SK-N-SH (cell line): ENCODE data around the gene GABRB3. TPM values are rescaled to one million over a fixed set of nuclear protein-coding genes. Genes with fewer than 3 reads are reported as not detected.

ENCODE experiments used
- CTCF ChIA-PET: fragments of 300-600, 350-600 bp; formaldehyde crosslinking; extraction: SDS; loops from one replicate; lab custom pipeline; 2021; lab: Yijun Ruan, JAX
- POLR2A ChIA-PET: fragments of 350-600 bp; sonication (Branson Sonifier 250); formaldehyde crosslinking; extraction: SDS; loops from one replicate; lab custom pipeline; 2020; ENCODE audit warnings: antibody characterized with exemption, inconsistent platforms; lab: Yijun Ruan, JAX
- DNase-seq: peaks from one replicate; pipeline ENCODE4 v3.0.0; 2012
- H2AFZ ChIP-seq: fragments of 200-600 bp; sonication (generic); 2 replicates; pipeline ENCODE4 v1.8.1; 2016; ENCODE audit warnings: antibody characterized with exemption, mild to moderate bottlenecking, low read depth
- H3F3A ChIP-seq: fragments of 200-600 bp; sonication (generic); replicated peaks from 2 replicates; pipeline ENCODE3; 2016; ENCODE audit warnings: antibody characterized with exemption, mild to moderate bottlenecking; ENCODE audit not compliant: insufficient read depth
- H3K27ac ChIP-seq, 2 experiments: fragments of 200-500 bp in 1 of 2; fragments of 200-600 bp in 1 of 2; sonication (Bioruptor generic) in 1 of 2; sonication (generic), shearing (Covaris generic) in 1 of 2; 2 replicates each; pipeline versions ENCODE4 v1.5.1 to v1.6.1; 2014 to 2016; ENCODE audit warnings: low read depth in 2 of 2, inconsistent platforms in 1 of 2, low read length in 1 of 2, mild to moderate bottlenecking in 1 of 2, mixed read lengths in 1 of 2
- H3K27me3 ChIP-seq: fragments of 200-600 bp; sonication (generic), shearing (Covaris generic); 2 replicates; pipeline ENCODE4 v1.6.1; 2016; ENCODE audit warnings: mixed run types; ENCODE audit not compliant: insufficient read depth
- H3K36me3 ChIP-seq, 2 experiments: fragments of 200-500 bp in 1 of 2; fragments of 200-600 bp in 1 of 2; sonication (Bioruptor generic) in 1 of 2; sonication (generic) in 1 of 2; replicated peaks in 1 of 2; 2 replicates each; pipeline versions ENCODE3 to v1.5.1; 2014 to 2016; ENCODE audit warnings: low read length in 1 of 2, mild to moderate bottlenecking in 1 of 2; ENCODE audit not compliant: insufficient read depth in 2 of 2, control insufficient read depth in 1 of 2
- H3K4me1 ChIP-seq, 2 experiments: fragments of 200-500 bp in 1 of 2; fragments of 200-600 bp in 1 of 2; sonication (Bioruptor generic) in 1 of 2; sonication (generic), shearing (Covaris generic) in 1 of 2; 2 replicates each; pipeline versions ENCODE4 v1.5.1 to v1.6.1; 2014 to 2016; ENCODE audit warnings: low read depth in 1 of 2, low read length in 1 of 2, mixed run types in 1 of 2; ENCODE audit not compliant: insufficient read depth in 2 of 2, control insufficient read depth in 1 of 2
- H3K4me2 ChIP-seq: fragments of 200-600 bp; sonication (generic), shearing (Covaris generic); 2 replicates; pipeline ENCODE4 v1.6.1; 2017; ENCODE audit warnings: mixed run types
- H3K4me3 ChIP-seq, 2 experiments: fragments of 200-500 bp in 1 of 2; fragments of 200-600 bp in 1 of 2; sonication (Bioruptor generic) in 1 of 2; sonication (generic), shearing (Covaris generic) in 1 of 2; 2 replicates each; pipeline versions ENCODE4 v1.5.1 to v1.8.1; 2014 to 2016; ENCODE audit warnings: low read depth in 2 of 2, inconsistent platforms in 1 of 2, low read length in 1 of 2, mild to moderate bottlenecking in 1 of 2, mixed read lengths in 1 of 2, moderate library complexity in 1 of 2
- H3K79me2 ChIP-seq: fragments of 200-600 bp; sonication (generic); 2 replicates; pipeline ENCODE4 v1.8.1; 2017; ENCODE audit warnings: mild to moderate bottlenecking; ENCODE audit not compliant: insufficient read depth
- H3K9ac ChIP-seq: fragments of 200-600 bp; sonication (generic); 2 replicates; pipeline ENCODE4 v1.6.1; 2017; ENCODE audit warnings: mixed run types
- H3K9me2 ChIP-seq: fragments of 200-600 bp; sonication (generic); 2 replicates; pipeline ENCODE4 v1.6.1; 2017; ENCODE audit warnings: mixed run types
- H3K9me3 ChIP-seq: fragments of 200-600 bp; sonication (generic); 2 replicates; pipeline ENCODE4 v1.6.1; 2017; ENCODE audit warnings: mixed run types, mild to moderate bottlenecking, moderate library complexity
- H4K20me1 ChIP-seq: fragments of 200-600 bp; sonication (generic); 2 replicates; pipeline ENCODE4 v1.6.1; 2017; ENCODE audit warnings: mild to moderate bottlenecking, mixed run types; ENCODE audit not compliant: insufficient read depth
- CTCF ChIP-seq: fragments of 200-600 bp; sonication (generic); IDR thresholded peaks from 2 replicates; pipeline ENCODE4 v1.6.1; 2017; ENCODE audit warnings: antibody characterized with exemption, mild to moderate bottlenecking, moderate library complexity
- ELF1 ChIP-seq: IDR thresholded peaks from 2 replicates; pipeline ENCODE4 v1.4.0; 2012
- JUND ChIP-seq: IDR thresholded peaks from 2 replicates; pipeline ENCODE4 v1.4.0; 2012
- NRF1 ChIP-seq: IDR thresholded peaks from 2 replicates; pipeline ENCODE4 v1.6.1; 2012; ENCODE audit warnings: low read depth, mild to moderate bottlenecking, low read length
- RCOR1 ChIP-seq: fragments of 150-350 bp; IDR thresholded peaks from 2 replicates; pipeline ENCODE4 v1.6.1; 2017; ENCODE audit warnings: antibody characterized with exemption, low read length
- REST ChIP-seq: IDR thresholded peaks from 2 replicates; pipeline ENCODE4 v1.6.1; 2012; ENCODE audit warnings: mild to moderate bottlenecking, low read depth, low read length, moderate library complexity
- TEAD4 ChIP-seq: IDR thresholded peaks from 2 replicates; pipeline ENCODE4 v1.4.0; 2012; ENCODE audit warnings: mild to moderate bottlenecking, borderline replicate concordance; ENCODE audit not compliant: insufficient read depth
- YY1 ChIP-seq: IDR thresholded peaks from 2 replicates; pipeline ENCODE4 v1.4.0; 2012; ENCODE audit warnings: low read depth, mild to moderate bottlenecking
- ZBTB33 ChIP-seq: IDR thresholded peaks from 2 replicates; pipeline ENCODE4 v1.4.0; 2012; ENCODE audit warnings: low read depth, borderline replicate concordance
- WGBS: methylation state at CpG from one replicate; pipeline ENCODE4 v1.1.6; 2017; ENCODE audit warnings: low lambda C conversion rate; 5-methylcytosine and 5-hydroxymethylcytosine counted together
- polyA plus RNA-seq, 3 experiments: library from polyadenylated mRNA; depleted of rRNA; stranded (reverse); fragments of >200 nt; gene quantifications; 2 replicates each; pipeline ENCODE4 v1.2.3, GENCODE V29; 2012

The GABRB3 gene
- polyA plus RNA-seq, 1 of the 3 experiments (the other 2 are of a cell fraction): 0.10 TPM

- no peaks in the 10 kb centered on the region for H3K9me3 ChIP-seq
- TF ChIP-seq ZBTB33: no peak
- no peak for TF ChIP-seq CTCF
- no peak for TF ChIP-seq TEAD4
- TF ChIP-seq REST: no peak
- no peak for TF ChIP-seq RCOR1
- TF ChIP-seq ELF1: no peak
- TF ChIP-seq YY1: no peak
- TF ChIP-seq JUND: no peak
- no peak for TF ChIP-seq NRF1
- TF ChIP-seq, all 33 proteins: peak for 0
- H3K27me3 ChIP-seq: no peaks in the 10 kb centered on the region
- H3K79me2 ChIP-seq: no peaks in the 10 kb centered on the region
- no peak overlapping the region for H2AFZ ChIP-seq
- ChIA-PET POLR2A (no interaction called here), CTCF (interaction anchor here (1.3 kb wide), 1 partner anchor 26 kb away, joined by 3 read pairs; no protein-coding TSS in a partner anchor)
- no peaks in the 10 kb centered on the region for H3K9me2 ChIP-seq
- no peak overlapping the region for H3K27ac ChIP-seq
- H3K4me1 ChIP-seq: no peaks in the 10 kb centered on the region; a peak in 1 of 4 replicates
- H4K20me1 ChIP-seq: no peaks in the 10 kb centered on the region
- H3K4me2 ChIP-seq: no peak overlapping the region
- H3K4me3 ChIP-seq: no peak overlapping the region
- WGBS: 55% methylated on average over 6 of the region's 6 CpGs
- no peak for DNase-seq
- no peak overlapping the region for H3K9ac ChIP-seq
- H3F3A ChIP-seq: no peaks in the 10 kb centered on the region
- H3K36me3 ChIP-seq: no peaks in the 10 kb centered on the region
Measured at GRCh38 chr15:26631894-26632293, 141.0 kb downstream of the GABRB3 start.

GRCh38 chr15:26630857-26631256 lies 142.0 kb downstream of the GABRB3 start:
- Histone ChIP-seq H3K27ac (no peak overlapping the region), H3K36me3 (no peaks in the 10 kb centered on the region), H3K79me2 (no peaks in the 10 kb centered on the region), H3K9me2 (no peaks in the 10 kb centered on the region), H3F3A (no peaks in the 10 kb centered on the region), H3K9me3 (no peaks in the 10 kb centered on the region), H3K4me1 (no peaks in the 10 kb centered on the region; a peak in 1 of 4 replicates), H3K4me3 (no peak overlapping the region), H2AFZ (no peak overlapping the region), H3K9ac (no peak overlapping the region), H4K20me1 (no peaks in the 10 kb centered on the region), H3K4me2 (no peak overlapping the region), H3K27me3 (no peaks in the 10 kb centered on the region)
- CTCF ChIA-PET: no interaction called here
- DNase-seq: no peak
- POLR2A ChIA-PET: no interaction called here
- TF ChIP-seq REST: no peak
- 19% methylated on average over 4 of the region's 4 CpGs for WGBS
